Skeletal muscle satellite cell (primary cell): Measurements from ENCODE around the gene MRPS25.
"Not testable (repeated sequence)": the region's sequence is repeated elsewhere in the genome, so short reads cannot be mapped to it uniquely, and the experiment has no call there.

Experiments used
- H3K27me3 ChIP-seq: 2 replicates; pipeline ENCODE4 v1.7.0; 2013; ENCODE audit warnings: low read length; ENCODE audit not compliant: control insufficient read depth, insufficient read depth
- H3K36me3 ChIP-seq: 2 replicates; pipeline ENCODE4 v1.7.0; 2013; ENCODE audit warnings: mild to moderate bottlenecking, control low read depth, low read length; ENCODE audit not compliant: insufficient read depth
- H3K4me1 ChIP-seq: 2 replicates; pipeline ENCODE4 v1.7.0; 2013; ENCODE audit warnings: low read length; ENCODE audit not compliant: control insufficient read depth, insufficient read depth
- H3K4me2 ChIP-seq: 2 replicates; pipeline ENCODE4 v1.7.0; 2013; ENCODE audit warnings: mild to moderate bottlenecking, low read length
- H3K4me3 ChIP-seq: 2 replicates; pipeline ENCODE4 v1.7.0; 2013; ENCODE audit warnings: low read length
- H3K9ac ChIP-seq: 2 replicates; pipeline ENCODE4 v1.7.0; 2013; ENCODE audit warnings: mild to moderate bottlenecking, low read depth, low read length, moderate library complexity
- H3K9me3 ChIP-seq: replicated peaks from 2 replicates; pipeline ENCODE4 v1.7.0; 2013; ENCODE audit warnings: mild to moderate bottlenecking, control low read depth, low read length

MRPS25 gene

DNA sequence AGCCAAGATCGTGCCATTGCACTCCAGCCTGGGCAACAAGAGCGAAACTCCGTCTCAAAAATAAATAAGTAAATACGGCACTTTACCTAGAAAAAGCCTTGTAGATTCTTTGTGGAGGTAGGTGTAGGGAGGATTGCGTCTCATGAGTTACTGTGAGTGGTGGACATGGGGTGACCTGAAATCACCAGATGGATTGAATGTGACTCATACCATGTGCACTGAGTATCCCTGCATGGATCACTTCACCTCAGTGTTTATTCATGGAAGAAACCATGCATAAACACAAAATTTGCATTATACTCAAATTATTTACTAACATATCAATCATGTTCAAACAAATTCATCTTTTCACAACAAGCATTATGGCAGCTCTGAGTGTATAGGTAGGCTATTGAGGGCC is 55.9 kb downstream of the MRPS25 start:
- H3K27me3 ChIP-seq, result no peaks in the 10 kb centered on the region
- peaks cover 5% of the 10 kb centered on the region for H3K4me1 ChIP-seq
- H3K4me3 ChIP-seq, result no peak overlapping the region
- peaks cover 27% of the 10 kb centered on the region for H3K36me3 ChIP-seq
- H3K9me3 ChIP-seq, result no peaks in the 10 kb centered on the region
- H3K9ac ChIP-seq, result no peak overlapping the region
- no peak overlapping the region for H3K4me2 ChIP-seq

DNA sequence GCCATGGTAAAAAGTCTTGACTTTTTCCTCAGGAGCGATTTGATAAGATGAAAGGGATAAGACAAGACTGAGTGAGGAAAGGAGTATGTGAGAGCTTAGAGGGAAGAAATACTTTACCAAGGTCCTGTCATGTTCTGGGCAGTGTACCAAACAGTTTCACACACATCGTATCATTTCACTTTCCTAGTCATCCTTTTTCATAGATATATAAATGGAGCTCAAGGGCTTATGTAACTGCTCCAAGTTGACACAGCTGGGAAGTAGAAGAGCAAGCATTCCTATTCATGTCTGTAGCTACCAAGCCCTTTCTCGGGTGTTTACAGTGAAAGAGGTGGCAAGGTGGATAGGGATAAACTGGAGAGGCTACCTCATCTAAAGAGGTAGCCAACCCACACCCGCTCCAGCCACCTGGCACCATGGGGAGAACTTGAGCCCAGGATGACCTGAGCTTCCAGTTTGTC is 57.4 kb downstream of the MRPS25 start:
- Histone ChIP-seq H3K4me2 (no peak overlapping the region), H3K4me1 (peaks cover 3% of the 10 kb centered on the region), H3K9ac (no peak overlapping the region), H3K9me3 (no peaks in the 10 kb centered on the region), H3K27me3 (no peaks in the 10 kb centered on the region), H3K36me3 (peaks cover 18% of the 10 kb centered on the region), H3K4me3 (no peak overlapping the region)

DNA sequence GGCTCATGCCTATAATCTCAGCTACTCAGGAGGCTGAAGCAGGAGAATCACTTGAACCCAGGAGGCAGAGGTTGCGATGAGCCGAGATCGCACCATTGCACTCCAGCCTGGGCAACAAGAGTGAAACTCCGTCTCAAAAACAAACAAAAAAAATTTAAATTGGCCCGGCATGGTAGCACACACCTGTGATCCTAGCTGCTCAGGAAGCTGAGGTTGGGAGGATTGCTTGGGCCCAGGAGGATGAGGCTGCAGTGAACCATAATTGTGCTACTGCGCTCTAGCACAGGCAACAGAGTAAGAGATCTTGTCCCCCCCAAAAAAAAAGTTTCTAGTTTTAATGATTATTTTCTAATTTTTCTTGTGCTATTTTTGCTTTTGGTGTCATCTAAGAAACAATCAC is 65.9 kb downstream of the MRPS25 start:
- H3K4me1 ChIP-seq, H3K36me3 ChIP-seq, H3K4me2 ChIP-seq: not testable (repeated sequence)

More for the DNA sequence above, 65.9 kb downstream of the MRPS25 start:
- not testable (repeated sequence) for H3K4me3 ChIP-seq, H3K9me3 ChIP-seq, H3K27me3 ChIP-seq, H3K9ac ChIP-seq
